Raji (cell line): Measurements from ENCODE around the gene PNLDC1.

Source experiments
- POLR2A ChIP-seq: IDR thresholded peaks from 2 replicates; pipeline ENCODE4 v1.6.1; 2011; ENCODE audit warnings: low read depth, low read length, control low read depth; ENCODE audit not compliant: insufficient read depth

PNLDC1 gene, protein sequence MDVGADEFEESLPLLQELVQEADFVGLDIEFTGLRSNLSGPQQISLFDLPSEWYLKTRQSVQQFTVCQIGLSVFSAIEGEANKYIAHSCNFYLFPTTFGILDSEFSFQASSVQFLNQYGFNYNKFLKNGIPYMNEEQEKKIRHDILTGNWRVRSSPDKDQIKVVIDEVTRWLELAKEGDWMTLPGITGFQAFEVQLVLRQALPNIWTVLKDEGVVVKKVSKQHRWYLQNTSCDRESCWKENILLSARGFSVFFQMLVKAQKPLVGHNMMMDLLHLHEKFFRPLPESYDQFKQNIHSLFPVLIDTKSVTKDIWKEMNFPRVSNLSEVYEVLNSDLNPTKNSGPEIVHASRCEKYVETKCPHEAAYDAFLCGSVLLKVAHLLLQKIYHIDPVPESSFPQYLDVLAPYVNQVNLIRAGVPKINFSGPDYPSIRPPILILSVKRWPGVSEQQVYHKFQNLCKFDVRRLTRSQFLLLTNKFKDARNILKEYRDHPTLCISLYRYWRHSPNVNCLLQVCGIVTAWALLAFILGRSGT

DNA sequence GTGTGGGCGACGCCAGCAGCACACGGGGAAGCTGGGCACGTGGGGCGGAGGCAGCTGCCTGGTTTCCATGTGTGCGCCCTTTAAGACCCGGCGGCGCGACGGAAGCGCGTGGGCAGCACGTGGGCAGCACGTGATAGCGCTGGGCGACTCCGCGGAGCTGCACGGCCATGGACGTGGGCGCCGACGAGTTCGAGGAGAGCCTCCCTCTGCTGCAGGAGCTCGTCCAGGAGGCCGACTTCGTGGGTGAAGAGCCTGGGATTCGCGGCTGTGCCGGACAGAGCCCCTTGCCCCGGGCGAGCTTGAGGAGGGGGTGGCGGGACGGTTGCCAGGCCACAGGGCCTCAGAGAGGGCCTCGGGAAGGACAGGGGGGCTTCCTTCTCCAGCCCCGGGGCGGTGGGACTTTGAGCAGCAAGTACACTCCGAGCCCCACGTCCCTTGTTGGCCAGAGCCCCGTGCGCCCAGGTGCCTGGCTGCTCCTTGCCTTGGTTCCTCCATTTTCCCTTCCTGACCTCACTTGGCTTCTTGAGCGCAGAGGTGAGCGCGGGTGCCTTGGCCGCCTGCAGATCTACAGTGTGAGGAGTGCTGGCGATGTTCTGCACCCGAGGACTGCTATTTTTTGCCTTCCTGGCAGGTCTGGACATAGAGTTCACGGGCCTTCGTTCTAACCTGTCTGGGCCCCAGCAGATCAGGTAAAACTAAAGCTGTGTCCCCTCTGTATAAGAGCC lies at the start of gene PNLDC1:
TSS of gene PNLDC1 (plus strand) at position 136 of the 725 bp plus-strand sequence. CDS start at position 168, 32 bp downstream.
- TF ChIP-seq POLR2A = no peak

DNA sequence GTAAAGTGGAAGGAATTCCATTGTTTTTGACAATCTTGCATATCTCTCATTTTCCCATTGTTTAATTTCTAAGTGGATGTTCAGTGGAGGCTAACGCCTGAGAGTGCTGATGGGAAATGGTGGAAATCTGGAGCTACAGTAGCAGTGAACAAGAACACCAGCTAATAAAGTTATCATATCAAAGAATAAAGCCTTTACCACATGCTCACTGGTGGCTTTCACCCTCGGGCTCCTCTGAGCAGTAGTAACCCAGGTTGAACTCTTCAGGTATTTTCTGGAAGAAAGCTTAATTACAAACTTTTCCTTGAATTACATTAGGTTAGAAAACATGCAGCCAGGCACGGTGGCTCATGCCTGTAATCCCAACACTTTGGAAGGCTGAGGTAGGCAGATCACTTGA lies 48.6 kb upstream of the PNLDC1 start:
- no peak for TF ChIP-seq POLR2A

DNA sequence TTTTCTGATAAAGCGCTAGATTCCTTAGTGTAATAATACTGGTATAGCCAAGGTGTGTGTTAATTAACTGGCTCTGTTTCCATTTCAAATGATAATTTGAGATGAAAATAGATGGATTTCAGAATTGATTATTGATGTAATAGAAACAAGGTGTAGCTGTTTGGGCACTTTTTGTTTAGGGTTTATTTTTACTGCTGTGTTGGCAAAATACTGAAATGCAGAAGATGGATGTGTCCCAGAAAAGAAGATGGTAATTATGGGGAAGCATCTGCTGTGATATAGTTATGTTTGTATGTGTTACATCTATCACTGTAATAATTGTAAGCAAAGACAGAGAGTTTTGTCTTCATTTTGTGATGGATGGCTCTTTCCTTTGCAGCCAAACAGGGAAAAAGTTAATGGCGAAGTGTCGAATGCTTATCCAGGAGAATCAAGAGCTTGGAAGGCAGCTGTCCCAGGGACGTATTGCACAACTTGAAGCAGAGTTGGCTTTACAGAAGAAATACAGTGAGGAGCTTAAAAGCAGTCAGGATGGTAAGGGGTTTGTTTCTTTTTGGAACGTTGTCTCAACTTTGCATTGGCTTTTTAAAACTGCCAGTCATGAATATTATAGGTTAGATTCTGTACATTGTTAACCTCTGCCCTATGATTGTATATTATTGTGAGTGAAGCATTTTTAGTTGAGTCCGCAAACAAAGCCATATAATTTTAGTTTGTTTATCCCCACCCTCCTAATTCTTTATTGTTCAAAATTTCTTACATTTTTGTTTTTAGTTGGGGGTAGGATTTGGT lies 46.8 kb upstream of the PNLDC1 start:
- TF ChIP-seq POLR2A = no peak

DNA sequence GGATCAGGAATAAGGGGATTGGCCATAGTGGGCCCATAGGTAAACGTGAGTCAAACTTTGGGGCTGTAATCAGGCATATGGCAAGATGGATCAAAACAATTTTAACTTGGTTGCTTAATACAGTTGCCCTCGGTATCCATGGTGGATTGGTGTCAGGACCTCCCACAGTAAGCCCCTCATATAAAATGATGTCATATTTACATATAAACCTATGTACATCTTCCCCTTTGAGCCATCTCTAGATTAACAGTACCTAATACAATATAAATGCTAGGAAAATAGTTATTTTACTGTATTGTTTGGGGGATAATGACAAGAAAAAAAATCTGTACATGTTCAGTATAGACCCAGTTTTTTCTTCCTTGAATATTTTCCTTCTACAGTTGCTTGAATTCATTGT lies 45.7 kb upstream of the PNLDC1 start:
- no peak for TF ChIP-seq POLR2A

DNA sequence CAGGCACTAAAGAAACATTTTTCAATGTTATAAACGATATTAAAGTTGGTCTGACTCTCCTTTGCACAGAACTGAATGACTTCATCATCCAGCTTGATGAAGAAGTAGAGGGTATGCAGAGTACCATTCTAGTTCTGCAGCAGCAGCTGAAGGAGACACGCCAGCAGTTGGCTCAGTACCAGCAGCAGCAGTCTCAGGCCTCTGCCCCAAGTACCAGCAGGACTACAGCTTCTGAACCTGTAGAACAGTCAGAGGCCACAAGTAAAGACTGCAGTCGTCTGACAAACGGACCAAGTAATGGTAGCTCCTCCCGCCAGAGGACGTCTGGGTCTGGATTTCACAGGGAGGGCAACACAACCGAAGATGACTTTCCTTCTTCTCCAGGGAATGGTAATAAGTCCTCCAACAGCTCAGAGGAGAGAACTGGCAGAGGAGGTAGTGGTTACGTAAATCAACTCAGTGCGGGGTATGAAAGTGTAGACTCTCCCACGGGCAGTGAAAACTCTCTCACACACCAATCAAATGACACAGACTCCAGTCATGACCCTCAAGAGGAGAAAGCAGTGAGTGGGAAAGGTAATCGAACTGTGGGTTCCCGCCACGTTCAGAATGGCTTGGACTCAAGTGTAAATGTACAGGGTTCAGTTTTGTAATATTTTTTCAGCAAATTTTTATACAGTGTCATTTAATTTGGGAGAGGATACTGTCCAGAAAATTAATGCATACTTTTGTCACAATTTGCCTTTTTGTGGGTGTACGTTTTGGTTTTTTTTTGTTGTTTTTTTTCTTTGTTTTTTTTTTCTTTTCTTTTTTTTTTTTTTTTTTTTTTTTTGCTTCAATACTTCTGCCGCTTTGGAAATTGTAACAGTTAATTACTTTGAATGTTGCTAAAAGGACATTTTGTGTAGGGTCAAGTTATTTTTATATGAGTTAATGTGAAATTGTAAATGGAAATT lies 44.8 kb upstream of the PNLDC1 start:
- TF ChIP-seq POLR2A = no peak

DNA sequence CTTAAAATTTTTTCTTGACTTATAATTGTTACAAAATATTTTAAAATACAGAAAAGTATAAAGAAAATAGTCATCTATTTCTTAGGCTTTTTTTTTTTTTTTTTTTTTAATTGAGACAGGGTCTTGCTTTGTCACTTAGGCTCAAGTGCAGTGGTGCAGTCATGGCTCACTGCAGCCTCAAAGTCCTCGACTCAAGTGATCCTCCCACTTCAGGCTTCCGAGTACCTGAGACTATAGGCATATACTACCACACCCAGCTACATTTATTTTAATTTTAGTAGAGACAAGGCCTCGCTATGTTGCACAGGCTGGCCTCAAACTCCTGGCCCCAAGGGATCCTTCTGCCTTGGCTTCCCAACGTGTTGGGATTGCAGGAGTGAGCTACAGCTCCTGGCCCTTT lies 43.6 kb upstream of the PNLDC1 start:
- no peak for TF ChIP-seq POLR2A

DNA sequence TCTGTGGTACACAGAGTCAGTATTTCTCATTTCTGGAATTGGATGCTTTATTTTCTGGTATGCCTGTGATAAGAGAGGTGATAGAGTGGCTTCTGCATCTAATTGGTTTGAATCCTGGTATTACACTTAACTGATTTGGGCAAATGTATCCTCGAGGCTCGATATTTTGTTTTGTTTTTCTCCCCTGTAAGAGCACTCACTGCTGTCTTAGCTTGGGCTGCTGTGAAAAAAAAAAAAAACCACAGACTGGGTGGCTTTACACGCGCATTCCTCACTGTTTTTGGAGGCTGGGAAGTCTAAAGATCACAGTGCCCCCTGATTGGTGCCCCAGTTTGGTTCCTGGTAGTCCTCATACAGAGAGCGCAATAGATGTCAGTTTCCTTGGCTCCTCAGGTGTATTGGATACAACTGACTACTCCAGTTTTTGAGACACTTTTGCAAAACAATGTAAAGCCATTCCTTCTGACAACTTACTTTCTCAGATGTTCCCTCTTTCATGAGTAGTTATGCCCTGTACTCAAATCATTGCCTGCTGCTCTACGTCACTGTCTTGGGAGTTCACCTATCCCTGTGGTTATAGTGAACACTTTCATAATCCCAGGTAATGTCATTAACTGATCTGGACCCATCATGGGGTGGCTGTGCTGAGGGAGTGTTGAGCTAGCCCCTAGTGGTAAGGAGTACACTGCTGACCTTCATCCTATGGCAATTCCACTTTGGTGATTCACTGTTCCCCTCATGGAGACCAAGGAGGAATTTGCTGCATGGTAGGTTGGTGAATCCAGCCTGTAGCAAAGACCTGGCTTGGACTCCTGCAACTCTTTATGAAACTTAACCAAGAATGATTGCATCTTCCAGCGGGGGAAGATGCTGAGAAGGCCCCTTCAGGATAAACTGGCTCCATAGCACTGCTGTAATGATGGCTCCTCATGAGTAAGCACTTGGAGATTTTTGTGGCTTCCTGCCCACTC lies 41.8 kb upstream of the PNLDC1 start:
- no peak for TF ChIP-seq POLR2A

DNA sequence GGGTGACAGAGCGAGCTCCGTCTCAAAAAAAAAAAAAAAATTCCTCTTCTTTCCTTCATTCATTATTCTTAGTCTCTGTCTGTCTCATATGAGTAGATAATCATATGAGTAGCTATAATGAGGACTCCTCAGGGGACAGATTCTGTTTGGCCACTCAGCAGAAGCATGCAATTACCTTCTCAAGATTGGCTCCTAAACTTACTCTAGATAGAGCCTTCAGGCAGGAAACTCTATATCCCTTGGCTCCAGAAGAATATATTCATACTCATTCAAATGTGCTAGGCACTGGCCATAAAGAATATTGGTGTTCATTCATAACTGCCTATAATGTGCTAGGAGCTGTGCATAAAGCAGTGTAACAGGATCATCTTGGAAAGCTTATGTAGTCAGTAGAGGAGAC lies 40.4 kb upstream of the PNLDC1 start:
- TF ChIP-seq POLR2A = no peak

DNA sequence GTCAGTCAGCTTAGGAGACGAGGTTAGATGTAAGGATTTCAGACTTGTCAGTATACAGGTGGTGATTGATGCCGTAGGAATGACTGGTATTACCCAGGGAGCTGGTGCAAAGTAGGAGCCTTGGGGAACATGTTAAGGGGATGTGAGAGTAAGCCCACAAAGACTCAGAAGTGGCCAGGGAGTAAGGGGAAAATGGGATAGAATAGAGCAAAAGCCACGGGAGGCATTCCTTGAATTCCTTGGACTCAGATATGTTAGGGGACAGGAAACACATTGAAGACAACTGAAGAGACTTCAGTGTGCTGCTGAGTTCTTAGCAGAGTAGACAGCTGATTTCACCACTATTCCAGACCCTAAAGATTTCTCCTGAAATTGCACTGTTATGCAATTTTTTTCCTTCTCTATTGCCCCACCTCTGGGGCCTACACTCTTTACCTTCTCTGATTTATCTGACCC lies 39.4 kb upstream of the PNLDC1 start:
- TF ChIP-seq POLR2A = no peak

DNA sequence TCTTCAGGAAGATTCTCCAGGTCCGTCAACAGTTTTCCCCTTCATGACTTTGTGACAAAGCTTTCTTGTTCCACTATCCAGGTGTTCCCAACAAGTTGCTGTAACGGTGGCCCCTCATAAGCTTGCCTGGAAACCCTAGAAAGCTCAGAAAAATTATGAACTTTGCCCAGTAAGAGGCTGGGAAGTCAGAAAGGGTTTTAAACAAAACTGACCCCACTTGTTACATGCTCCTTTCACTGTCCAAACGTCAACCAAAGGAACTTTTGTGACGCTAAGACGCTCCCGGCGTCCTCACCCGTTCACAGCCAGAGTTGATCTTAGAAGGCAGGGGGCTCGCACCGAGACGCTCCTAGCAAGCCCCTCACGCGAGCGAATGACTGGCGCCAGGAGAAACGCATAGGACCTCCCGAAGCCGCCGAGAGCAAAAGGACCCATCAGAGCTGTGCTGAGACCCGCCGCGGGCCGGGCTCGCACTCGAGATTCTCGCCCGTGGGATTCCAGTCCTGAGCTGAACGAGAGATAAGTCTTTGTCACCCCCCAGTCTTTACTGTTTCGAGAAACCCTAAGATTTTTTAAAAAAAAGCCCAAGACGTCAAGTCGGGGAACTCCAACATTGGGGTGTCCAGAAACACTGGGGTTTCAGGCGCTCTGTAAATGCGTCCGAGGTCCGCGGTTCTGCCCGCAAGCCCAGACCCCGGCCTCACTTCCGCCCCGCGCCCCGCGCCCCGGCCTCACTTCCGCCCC lies 38.8 kb upstream of the PNLDC1 start:
- TF ChIP-seq POLR2A = no peak; the same call in 1 of the 2 replicates

DNA sequence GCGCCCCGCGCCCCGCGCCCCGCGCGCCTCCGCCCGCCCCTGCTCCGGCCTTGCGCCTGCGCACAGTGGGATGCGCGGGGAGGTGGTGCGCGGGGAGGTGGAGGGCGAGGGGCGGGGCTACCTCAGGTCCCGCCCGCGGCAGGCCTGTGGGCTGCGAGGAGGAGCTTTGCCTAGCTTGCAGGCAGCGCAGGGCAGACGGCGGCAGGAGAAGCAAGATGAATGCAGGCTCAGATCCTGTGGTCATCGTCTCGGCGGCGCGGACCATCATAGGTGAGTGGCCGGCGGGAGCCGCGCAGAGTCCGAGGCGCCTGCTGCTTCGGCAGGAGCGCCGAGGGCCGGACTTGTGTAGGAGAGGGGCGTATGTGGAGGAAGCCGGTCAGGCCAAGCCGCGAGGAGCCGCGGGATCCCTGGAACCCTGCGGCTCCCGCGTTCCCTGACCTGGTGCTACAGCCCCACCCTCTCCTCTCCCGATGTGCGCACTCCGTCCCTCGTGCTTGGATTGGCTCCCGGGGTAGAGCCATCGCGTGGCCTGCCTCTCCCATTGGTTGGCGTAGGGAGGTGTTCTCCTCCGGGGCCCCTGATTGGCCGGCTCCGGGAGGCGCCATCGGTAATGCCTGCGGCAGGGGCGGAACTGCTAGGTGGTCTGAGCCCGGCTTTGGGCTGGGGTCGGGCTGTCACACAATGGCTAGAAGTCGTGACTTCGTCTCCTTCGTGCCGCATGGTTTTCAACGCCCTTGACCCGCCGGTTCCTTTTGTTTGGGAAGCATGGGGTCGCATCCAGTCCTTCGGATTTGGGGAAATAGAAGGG lies 38.0 kb upstream of the PNLDC1 start, which contains the start of gene ACAT2:
TSS of gene ACAT2 (plus strand) at position 173 of the 808 bp plus-strand sequence. CDS start at position 216, 43 bp downstream.
- TF ChIP-seq POLR2A = peak; percentile 86

DNA sequence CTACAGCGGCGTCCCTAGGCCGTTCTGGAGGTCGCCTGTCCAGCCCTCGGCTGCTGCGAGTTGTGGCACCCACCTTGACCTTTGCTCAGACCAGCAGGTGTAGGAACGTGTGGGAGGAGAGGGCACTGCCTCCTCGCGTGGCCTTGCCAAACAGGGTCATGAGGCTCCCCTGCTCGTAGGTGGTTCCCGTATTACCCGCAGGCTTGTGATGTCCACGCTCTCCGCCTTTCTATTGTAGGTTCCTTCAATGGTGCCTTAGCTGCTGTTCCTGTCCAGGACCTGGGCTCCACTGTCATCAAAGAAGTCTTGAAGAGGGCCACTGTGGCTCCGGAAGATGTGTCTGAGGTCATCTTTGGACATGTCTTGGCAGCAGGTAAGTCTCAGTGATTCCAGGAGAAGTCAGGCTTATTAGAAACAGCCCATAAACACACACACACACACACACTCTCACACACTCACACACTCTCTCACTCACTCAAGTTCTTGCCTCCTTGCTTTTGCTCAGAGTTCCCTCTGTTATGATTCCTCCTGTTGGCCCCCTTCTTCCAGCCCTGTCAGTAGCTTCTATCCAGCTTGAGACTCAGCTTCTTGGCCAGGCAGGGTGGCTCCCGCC lies 37.3 kb upstream of the PNLDC1 start:
- TF ChIP-seq POLR2A = no peak
